ENCODE results near the gene TLK1.

DNA sequence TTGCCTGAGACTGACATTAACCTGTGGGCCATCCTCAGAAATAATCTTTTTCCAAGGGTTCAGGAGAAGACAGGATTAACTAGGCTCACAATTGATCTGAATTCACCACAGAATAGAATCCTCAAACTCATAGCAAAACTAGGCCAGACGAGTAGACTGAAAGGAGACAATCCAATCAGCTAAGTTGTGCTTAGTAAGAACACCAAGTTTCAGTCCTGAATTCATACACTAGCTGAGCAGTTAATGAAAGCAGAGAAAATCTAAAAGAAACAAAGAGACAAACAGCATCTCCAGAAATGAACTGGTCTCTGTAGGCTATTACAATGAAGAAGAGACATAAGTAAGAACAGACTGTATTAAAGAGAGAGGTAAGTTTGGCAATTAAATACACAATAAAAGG is 142.2 kb downstream of the TLK1 start:
- TF ChIP-seq, protein P1, sequence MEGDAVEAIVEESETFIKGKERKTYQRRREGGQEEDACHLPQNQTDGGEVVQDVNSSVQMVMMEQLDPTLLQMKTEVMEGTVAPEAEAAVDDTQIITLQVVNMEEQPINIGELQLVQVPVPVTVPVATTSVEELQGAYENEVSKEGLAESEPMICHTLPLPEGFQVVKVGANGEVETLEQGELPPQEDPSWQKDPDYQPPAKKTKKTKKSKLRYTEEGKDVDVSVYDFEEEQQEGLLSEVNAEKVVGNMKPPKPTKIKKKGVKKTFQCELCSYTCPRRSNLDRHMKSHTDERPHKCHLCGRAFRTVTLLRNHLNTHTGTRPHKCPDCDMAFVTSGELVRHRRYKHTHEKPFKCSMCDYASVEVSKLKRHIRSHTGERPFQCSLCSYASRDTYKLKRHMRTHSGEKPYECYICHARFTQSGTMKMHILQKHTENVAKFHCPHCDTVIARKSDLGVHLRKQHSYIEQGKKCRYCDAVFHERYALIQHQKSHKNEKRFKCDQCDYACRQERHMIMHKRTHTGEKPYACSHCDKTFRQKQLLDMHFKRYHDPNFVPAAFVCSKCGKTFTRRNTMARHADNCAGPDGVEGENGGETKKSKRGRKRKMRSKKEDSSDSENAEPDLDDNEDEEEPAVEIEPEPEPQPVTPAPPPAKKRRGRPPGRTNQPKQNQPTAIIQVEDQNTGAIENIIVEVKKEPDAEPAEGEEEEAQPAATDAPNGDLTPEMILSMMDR (IDR thresholded peaks at IDR 0.05; ENCODE audit: poor library complexity, severe bottlenecking) = no peak
- TF ChIP-seq SMC3 (conservative IDR thresholded peaks at IDR 0.05; ENCODE audit: poor library complexity) (no peak), RAD21 (conservative IDR thresholded peaks at IDR 0.05) (no peak), TAF1 (IDR thresholded peaks at IDR 0.05; ENCODE audit: low read depth) (no peak), POLR2AphosphoS5 (IDR thresholded peaks at IDR 0.05) (no peak), EZH2 (IDR thresholded peaks at IDR 0.05; ENCODE audit: borderline replicate concordance, insufficient read depth, low read length, poor library complexity, severe bottlenecking) (no peak), REST (IDR thresholded peaks at IDR 0.05; ENCODE audit: borderline replicate concordance) (no peak), MXI1 (conservative IDR thresholded peaks at IDR 0.05; ENCODE audit: poor library complexity, severe bottlenecking) (no peak), EP300 (conservative IDR thresholded peaks at IDR 0.05; ENCODE audit: poor library complexity, severe bottlenecking) (no peak)

Measured in neural cell (in vitro differentiated cells).